GM12875 (cell line): ENCODE results near the gene TAF11.
"Not testable (repeated sequence)": the region's sequence is repeated elsewhere in the genome, so short reads cannot be mapped to it uniquely, and the experiment has no call there.

ENCODE experiments used
- H3K4me3 ChIP-seq: one replicate; pipeline ENCODE4 v1.5.1; 2011; ENCODE audit warnings: low read depth, low read length, control low read depth
- CTCF ChIP-seq: IDR thresholded peaks from 2 replicates; pipeline ENCODE4 v1.5.1; 2011; ENCODE audit warnings: low read depth, mild to moderate bottlenecking, control low read depth, inconsistent platforms, low read length, moderate library complexity, borderline replicate concordance; ENCODE audit not compliant: insufficient read depth

Gene TAF11

DNA sequence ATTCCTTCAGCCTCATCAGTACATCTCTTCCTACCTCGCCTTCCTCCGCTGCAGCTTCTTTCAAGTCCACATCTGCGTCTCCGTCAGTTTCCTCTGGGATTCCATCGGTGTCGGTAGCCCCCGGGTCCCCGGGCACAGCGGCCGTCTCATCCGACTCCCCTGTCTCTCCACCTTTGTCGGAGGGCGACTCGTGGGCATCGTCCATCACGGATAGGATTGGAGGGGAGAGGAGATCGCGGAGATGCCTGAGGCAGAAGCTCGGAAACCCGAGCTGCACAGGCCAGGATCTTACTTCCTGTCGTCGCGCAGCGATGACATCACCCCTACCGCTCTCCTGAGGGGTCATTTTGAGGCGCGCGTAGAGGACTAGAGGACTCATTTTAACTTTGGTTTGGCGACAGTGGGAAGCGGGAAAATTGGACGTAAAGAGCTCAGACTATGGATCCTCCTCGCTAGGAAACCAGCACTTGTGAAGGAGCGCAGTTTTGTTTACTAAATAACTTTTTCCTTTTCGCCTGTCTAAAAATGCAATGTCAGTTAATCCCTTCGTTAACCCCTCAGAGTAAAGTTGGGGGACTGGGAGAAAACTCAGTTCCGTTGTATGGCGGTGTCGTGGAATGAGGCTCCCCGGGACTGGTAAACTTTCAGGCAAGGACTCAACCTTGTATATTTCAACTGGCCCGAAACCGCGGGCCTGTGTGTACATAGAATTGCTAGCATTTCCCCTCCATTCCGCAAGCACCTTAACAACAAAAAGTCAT, at the start of gene TAF11:
TAF11 (minus strand) TSS at position 290 of the 761 bp plus-strand sequence; CDS start at position 205, 85 bp downstream.
- peak within 1 kb of the TSS; percentile 65 for H3K4me3 ChIP-seq
- TF ChIP-seq CTCF, result no peak

- no peak for TF ChIP-seq CTCF
Measured at GRCh38 chr6:34934516-34934915, 46.7 kb upstream of the TAF11 start.

DNA sequence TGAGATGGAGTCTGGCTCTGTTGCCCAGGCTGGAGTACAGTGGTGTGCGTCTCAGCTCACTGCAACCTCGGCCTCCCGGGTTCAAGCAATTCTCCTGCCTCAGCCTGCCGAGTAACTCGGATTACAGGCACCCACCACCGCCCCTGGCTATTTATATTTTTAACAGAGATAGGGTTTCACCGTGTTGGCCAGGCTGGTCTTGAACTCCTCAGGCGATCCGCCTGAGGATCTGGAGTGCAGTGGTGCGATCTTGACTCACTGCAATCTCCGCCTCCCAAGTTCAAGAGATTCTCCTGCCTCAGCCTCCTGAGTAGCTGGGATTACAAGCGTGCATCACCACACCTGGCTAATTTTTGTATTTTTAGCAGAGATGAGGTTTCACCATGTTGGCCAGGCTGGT, 44.4 kb upstream of the TAF11 start:
- not testable (repeated sequence) for H3K4me3 ChIP-seq

More at GRCh38 chr6:34934516-34934915, 46.7 kb upstream of the TAF11 start:
- H3K4me3 ChIP-seq, result no peak overlapping the region

DNA sequence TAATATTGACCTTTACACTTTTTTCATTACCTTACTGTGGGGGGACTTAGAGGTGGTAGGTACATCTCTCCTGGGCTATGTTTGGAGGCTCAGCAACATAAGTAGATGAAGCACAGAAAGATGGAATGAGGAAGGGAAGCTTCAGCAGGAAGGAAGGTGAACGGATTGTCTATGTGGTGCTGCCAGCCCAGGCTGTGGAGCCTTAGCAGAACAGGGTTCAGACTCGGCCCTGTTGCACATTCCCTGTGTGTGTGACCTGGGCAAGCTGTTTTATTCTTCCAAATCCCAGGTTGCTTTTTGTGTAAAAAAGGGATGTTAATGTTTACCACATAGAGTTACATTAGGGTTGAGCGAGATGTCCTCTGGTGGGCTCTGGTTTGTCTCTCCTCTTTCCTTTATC, 42.4 kb upstream of the TAF11 start:
- TF ChIP-seq CTCF, result no peak
- H3K4me3 ChIP-seq, result no peak overlapping the region

DNA sequence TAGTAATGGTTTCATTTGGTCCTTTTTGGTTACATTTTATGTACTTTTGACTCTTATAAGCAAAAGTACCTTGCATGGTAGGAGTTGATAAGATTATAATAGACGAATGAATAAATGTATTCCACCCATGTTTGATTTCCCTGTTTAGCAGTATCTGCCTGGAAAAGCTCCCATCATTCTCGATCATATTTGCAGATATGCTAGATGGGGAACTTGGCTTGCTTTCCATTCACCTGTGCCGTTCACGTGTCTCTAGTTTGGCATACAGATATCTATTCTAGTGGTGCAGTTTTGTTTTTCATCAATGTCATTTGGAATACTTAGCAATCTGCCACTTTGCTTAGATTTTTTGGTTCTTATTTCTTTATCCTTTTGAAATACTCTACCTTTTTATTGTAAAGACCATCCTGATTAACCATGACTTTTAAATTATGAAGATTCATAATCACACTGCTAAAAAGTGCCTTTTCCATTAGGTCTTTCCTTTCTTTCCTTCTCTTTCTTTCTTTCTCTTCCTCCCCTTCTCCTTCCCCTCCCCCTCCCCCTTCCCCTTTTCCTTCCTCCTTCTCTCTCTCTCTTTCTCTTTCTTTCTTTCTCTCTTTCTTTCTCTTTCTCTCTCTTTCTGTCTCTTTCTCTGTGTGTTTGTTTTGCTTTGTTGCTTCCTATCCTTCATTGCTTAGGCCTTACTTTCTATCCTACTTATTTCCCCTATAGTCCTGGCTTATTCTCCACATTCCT, 41.6 kb upstream of the TAF11 start:
- TF ChIP-seq CTCF, result no peak

GRCh38 chr6:34928695-34929094, 40.9 kb upstream of the TAF11 start:
- no peak overlapping the region for H3K4me3 ChIP-seq
- no peak for TF ChIP-seq CTCF

More for the DNA sequence above, 41.6 kb upstream of the TAF11 start:
- no peak overlapping the region for H3K4me3 ChIP-seq

DNA sequence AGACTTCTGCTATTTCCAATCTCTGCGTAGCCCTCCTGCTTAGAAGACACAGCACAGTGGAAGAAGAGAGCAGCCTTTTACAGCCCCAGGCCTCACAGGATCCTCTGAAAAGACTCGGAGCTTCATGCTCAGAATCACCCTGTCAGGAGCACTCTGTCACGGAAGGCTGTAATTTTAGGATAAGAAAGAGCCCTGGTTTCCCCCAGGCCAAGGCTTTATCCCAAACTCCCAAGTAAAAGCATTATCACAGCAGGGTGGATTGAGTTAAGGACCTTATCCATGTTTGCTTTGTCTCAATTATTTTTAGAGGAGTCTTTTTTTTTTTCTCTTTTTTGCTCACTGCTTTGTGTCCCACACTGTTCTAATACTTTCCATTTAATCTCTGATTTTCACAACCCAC, 40.4 kb upstream of the TAF11 start:
- H3K4me3 ChIP-seq, result no peak overlapping the region
- TF ChIP-seq CTCF, result no peak
